Cardiac muscle cell (in vitro differentiated cells and primary cell): ENCODE results near the gene SMTNL2. TPM values are rescaled to one million over a fixed set of nuclear protein-coding genes. Genes with fewer than 3 reads are reported as not detected.
A peak's percentile ranks its signal among the peaks of the same experiment; 100 is the strongest.

ENCODE experiments used
- DNase-seq, 2 donors: peaks; one replicate each; pipeline versions ENCODE4 v3.0.0 to v3.0.0-alpha.2; 2010 to 2017; ENCODE audit warnings: low read depth in 1 of 2, low spot score in 1 of 2
- H3K27ac ChIP-seq: fragments of 200-600 bp; sonication (generic); 2 replicates; pipeline ENCODE4 v1.5.1; 2016
- H3K27me3 ChIP-seq: fragments of 200-600 bp; sonication (generic); 2 replicates; pipeline ENCODE4 v1.6.0; 2016; ENCODE audit warnings: control low read depth
- H3K36me3 ChIP-seq: fragments of 200-600 bp; sonication (generic); 2 replicates; pipeline ENCODE4 v1.5.1; 2016; ENCODE audit warnings: control low read depth
- H3K4me1 ChIP-seq: fragments of 200-600 bp; sonication (generic); 2 replicates; pipeline ENCODE4 v1.8.1; 2017; ENCODE audit warnings: low read depth, mild to moderate bottlenecking, mixed run types
- H3K4me3 ChIP-seq: fragments of 200-600 bp; sonication (generic); 2 replicates; pipeline ENCODE4 v1.5.1; 2016; ENCODE audit warnings: mild to moderate bottlenecking
- H3K9me3 ChIP-seq: fragments of 200-600 bp; sonication (generic); 2 replicates; pipeline ENCODE4 v1.5.1; 2017; ENCODE audit warnings: low read depth, mild to moderate bottlenecking, control low read depth
- CTCF ChIP-seq: IDR thresholded peaks from 2 replicates; pipeline ENCODE4 v1.5.1; 2012; ENCODE audit warnings: low read depth, mild to moderate bottlenecking, low read length
- polyA plus RNA-seq: library from polyadenylated mRNA; unstranded; fragments of >200 nt; fragmentation: Nextera tagmentation; extraction: Ambion mirVana; gene quantifications from 2 replicates; pipeline ENCODE4 v1.2.1, GENCODE V29; 2016
- total RNA-seq: library from RNA; depleted of rRNA; stranded (reverse); fragments of >200 nt; gene quantifications from 2 replicates; pipeline ENCODE4 v1.2.3, GENCODE V29; 2016

SMTNL2 gene
- total and polyA plus RNA-seq, 2 experiments from 2014 or later = 184 to 269 TPM

GRCh38 chr17:4560837-4561256, 23.5 kb upstream of the SMTNL2 start:
- Histone ChIP-seq H3K4me3 (no peak overlapping the region), H3K27me3 (no peaks in the 10 kb centered on the region), H3K36me3 (no peaks in the 10 kb centered on the region), H3K4me1 (no peaks in the 10 kb centered on the region), H3K27ac (no peak overlapping the region), H3K9me3 (no peaks in the 10 kb centered on the region)
- DNase-seq = peak; percentile 36 to 71
- TF ChIP-seq CTCF = peak; percentile 33

GRCh38 chr17:4562015-4562969, 22.0 kb upstream of the SMTNL2 start:
- Histone ChIP-seq H3K9me3 (no peaks in the 10 kb centered on the region), H3K36me3 (no peaks in the 10 kb centered on the region), H3K27ac (no peak overlapping the region), H3K27me3 (no peaks in the 10 kb centered on the region), H3K4me3 (no peak overlapping the region), H3K4me1 (no peaks in the 10 kb centered on the region)
- TF ChIP-seq CTCF = no peak
- no peak for DNase-seq

DNA sequence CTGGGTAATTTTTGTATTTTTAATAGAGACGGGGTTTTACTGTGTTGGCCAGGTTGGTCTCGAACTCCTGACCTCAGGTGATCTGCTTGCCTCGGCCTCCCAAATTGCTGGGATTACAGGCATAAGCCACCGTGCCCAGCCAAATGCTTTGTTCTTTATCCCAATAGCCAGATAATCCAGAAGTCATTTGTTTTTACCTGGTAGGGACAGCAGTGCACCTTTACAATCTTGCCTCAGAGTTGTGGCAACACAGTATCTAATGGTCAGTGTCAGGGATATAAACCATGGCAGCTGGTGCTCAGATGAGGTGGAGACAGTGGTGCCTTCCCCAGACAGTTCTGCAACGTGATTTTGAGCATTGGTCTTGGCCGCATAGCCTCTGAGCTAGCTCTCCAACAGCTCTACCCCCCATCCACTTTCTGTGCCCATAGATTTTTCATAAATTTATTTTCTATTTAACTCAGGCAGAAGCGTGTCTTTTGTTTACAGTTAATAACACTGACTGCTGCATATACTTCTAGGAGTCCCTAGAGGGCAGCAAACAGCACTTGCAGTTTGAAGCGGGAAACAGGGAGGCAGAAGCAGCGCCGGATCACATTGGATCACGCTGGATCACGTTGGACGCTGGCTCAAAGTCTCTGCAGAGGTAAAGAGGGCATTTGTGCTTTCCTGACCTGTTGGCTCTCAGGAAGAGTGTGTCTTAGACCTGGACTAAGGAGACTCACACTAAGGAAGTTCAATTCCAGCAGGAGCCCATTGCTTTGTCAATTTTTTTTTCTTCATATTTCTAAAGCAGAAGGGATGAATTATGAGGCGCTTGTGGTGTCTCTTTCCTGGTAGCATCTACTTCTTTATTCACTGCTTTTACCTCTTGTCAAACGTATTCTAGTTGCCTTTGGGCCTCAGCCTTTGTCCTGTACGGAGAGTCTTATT, 18.9 kb upstream of the SMTNL2 start:
- no peaks in the 10 kb centered on the region for H3K36me3 ChIP-seq
- peak; percentile 86 for DNase-seq
- no peaks in the 10 kb centered on the region for H3K27me3 ChIP-seq
- H3K9me3 ChIP-seq = no peaks in the 10 kb centered on the region
- H3K4me3 ChIP-seq = no peak overlapping the region
- H3K27ac ChIP-seq = no peak overlapping the region
- H3K4me1 ChIP-seq = no peaks in the 10 kb centered on the region
- TF ChIP-seq CTCF = peak; percentile 89

- Histone ChIP-seq H3K27me3 (no peaks in the 10 kb centered on the region), H3K27ac (no peak overlapping the region), H3K9me3 (no peaks in the 10 kb centered on the region), H3K4me3 (no peak overlapping the region), H3K36me3 (no peaks in the 10 kb centered on the region), H3K4me1 (no peaks in the 10 kb centered on the region)
- DNase-seq = peak; percentile 70 to 88
- TF ChIP-seq CTCF = peak; percentile 81
These were observed 17.5 kb upstream of the SMTNL2 start for GRCh38 chr17:4566785-4567184.

GRCh38 chr17:4569591-4569990, 14.7 kb upstream of the SMTNL2 start:
- peaks cover 6% of the 10 kb centered on the region for H3K4me1 ChIP-seq
- TF ChIP-seq CTCF = no peak
- DNase-seq = no peak
- no peak overlapping the region for H3K4me3 ChIP-seq
- H3K27me3 ChIP-seq = no peaks in the 10 kb centered on the region
- no peaks in the 10 kb centered on the region for H3K36me3 ChIP-seq
- H3K27ac ChIP-seq = no peak overlapping the region
- H3K9me3 ChIP-seq = no peaks in the 10 kb centered on the region
